IMR-90 (cell line): Measurements from ENCODE around the gene ROBO1. TPM values are rescaled to one million over a fixed set of nuclear protein-coding genes. Genes with fewer than 3 reads are reported as not detected.
A peak's percentile ranks its signal among the peaks of the same experiment; 100 is the strongest.

ENCODE experiments used
- ATAC-seq: fragments of 200-7000 bp; cut with Tn5 transposase; 2 replicates; pipeline ENCODE4 v1.9.1; 2020; ENCODE audit warnings: low read depth, mild to moderate bottlenecking, moderate library complexity
- BruUV-seq: library from RNA; stranded (reverse); fragments of 400-500 nt; replicated peaks from 2 replicates; lab custom pipeline; 2021; lab: Mats Ljungman, UMichigan
- CTCF ChIA-PET: fragments of 300-600 bp; formaldehyde crosslinking; extraction: SDS; loops from one replicate; lab custom pipeline; 2021; ENCODE audit warnings: antibody characterized with exemption; lab: Yijun Ruan, JAX
- POLR2A ChIA-PET: fragments of 300-600 bp; sonication (Branson Sonifier 250); formaldehyde crosslinking; loops from one replicate; lab custom pipeline; 2022; ENCODE audit warnings: antibody characterized with exemption; ENCODE audit not compliant: unreplicated experiment; lab: Charles Lee
- DNase-seq: peaks from one replicate; pipeline ENCODE4 v3.0.0; 2013
- H2AFZ ChIP-seq: replicated peaks from 2 replicates; pipeline ENCODE3; 2013; ENCODE audit warnings: low read length, mild to moderate bottlenecking; ENCODE audit not compliant: poor library complexity
- H2AK5ac ChIP-seq: 2 replicates; pipeline ENCODE4 v1.6.1; 2013; ENCODE audit warnings: low read depth, low read length, inconsistent platforms
- H2AK9ac ChIP-seq: replicated peaks from 2 replicates; pipeline ENCODE3; 2013; ENCODE audit warnings: mild to moderate bottlenecking, low read depth, low read length, moderate library complexity; ENCODE audit not compliant: poor library complexity
- H2BK120ac ChIP-seq: 2 replicates; pipeline ENCODE4 v1.6.1; 2013; ENCODE audit warnings: low read depth, low read length, inconsistent platforms
- H2BK15ac ChIP-seq: 3 replicates; pipeline ENCODE4 v1.6.1; 2013; ENCODE audit warnings: low read depth, low read length, inconsistent platforms
- H2BK20ac ChIP-seq: 2 replicates; pipeline ENCODE4 v1.6.1; 2013; ENCODE audit warnings: low read depth, mild to moderate bottlenecking, inconsistent platforms, low read length, moderate library complexity
- H2BK5ac ChIP-seq: 2 replicates; pipeline ENCODE4 v1.6.1; 2013; ENCODE audit warnings: mild to moderate bottlenecking, low read depth, low read length, inconsistent platforms; ENCODE audit not compliant: poor library complexity, severe bottlenecking
- H3K14ac ChIP-seq: replicated peaks from 2 replicates; pipeline ENCODE4 v1.6.1; 2013; ENCODE audit warnings: low read depth, low read length, inconsistent platforms
- H3K18ac ChIP-seq: 2 replicates; pipeline ENCODE4 v1.6.1; 2013; ENCODE audit warnings: low read depth, low read length, control low read depth
- H3K23ac ChIP-seq: 2 replicates; pipeline ENCODE4 v1.6.1; 2013; ENCODE audit warnings: low read depth, low read length, inconsistent platforms
- H3K27ac ChIP-seq: 2 replicates; pipeline ENCODE4 v1.5.1; 2013; ENCODE audit warnings: mild to moderate bottlenecking, control low read depth, low read length; ENCODE audit not compliant: insufficient read depth
- H3K27me3 ChIP-seq: 2 replicates; pipeline ENCODE4 v1.6.1; 2013; ENCODE audit warnings: low read length; ENCODE audit not compliant: control insufficient read depth, insufficient read depth
- H3K36me3 ChIP-seq: 2 replicates; pipeline ENCODE4 v1.6.1; 2013; ENCODE audit warnings: low read length, mixed read lengths; ENCODE audit not compliant: control insufficient read depth, insufficient read depth
- H3K4ac ChIP-seq: 2 replicates; pipeline ENCODE4 v1.6.1; 2013; ENCODE audit warnings: low read depth, low read length, inconsistent platforms
- H3K4me1 ChIP-seq: 2 replicates; pipeline ENCODE4 v1.6.1; 2013; ENCODE audit warnings: low read length, mixed read lengths; ENCODE audit not compliant: control insufficient read depth, insufficient read depth
- H3K4me2 ChIP-seq: 2 replicates; pipeline ENCODE4 v1.6.1; 2013; ENCODE audit warnings: low read depth, mild to moderate bottlenecking, control low read depth, low read length, moderate library complexity
- H3K4me3 ChIP-seq: 2 replicates; pipeline ENCODE4 v1.5.1; 2013; ENCODE audit warnings: low read depth, mild to moderate bottlenecking, control low read depth, low read length, moderate library complexity; ENCODE audit not compliant: insufficient read depth
- H3K56ac ChIP-seq: 2 replicates; pipeline ENCODE4 v1.6.1; 2013; ENCODE audit warnings: low read length, inconsistent platforms; ENCODE audit not compliant: insufficient read depth; ENCODE audit errors: extremely low read depth
- H3K79me1 ChIP-seq, 2 experiments: 2 replicates each; pipeline ENCODE4 v1.6.1; 2013; ENCODE audit warnings: low read length in 2 of 2, inconsistent platforms in 1 of 2, low read depth in 1 of 2
- H3K9ac ChIP-seq: 2 replicates; pipeline ENCODE4 v1.6.1; 2013; ENCODE audit warnings: low read depth, low read length, control low read depth
- H3K9me1 ChIP-seq: 2 replicates; pipeline ENCODE4 v1.6.1; 2013; ENCODE audit warnings: low read length, inconsistent platforms; ENCODE audit not compliant: insufficient read depth
- H3K9me3 ChIP-seq: 2 replicates; pipeline ENCODE4 v1.6.1; 2013; ENCODE audit warnings: low read length; ENCODE audit not compliant: control insufficient read depth, insufficient read depth
- H4K20me1 ChIP-seq: 2 replicates; pipeline ENCODE4 v1.6.1; 2013; ENCODE audit warnings: low read length, inconsistent platforms; ENCODE audit not compliant: insufficient read depth
- H4K5ac ChIP-seq: 2 replicates; pipeline ENCODE4 v1.6.1; 2013; ENCODE audit warnings: mild to moderate bottlenecking, low read depth, low read length, control low read depth
- H4K8ac ChIP-seq, 2 experiments: 2 replicates each; pipeline ENCODE4 v1.6.1; 2013; ENCODE audit warnings: low read depth in 2 of 2, low read length in 2 of 2, control low read depth in 1 of 2, inconsistent platforms in 1 of 2
- H4K91ac ChIP-seq: 2 replicates; pipeline ENCODE4 v1.6.1; 2013; ENCODE audit warnings: low read depth, low read length, inconsistent platforms; ENCODE audit not compliant: insufficient read depth
- CEBPB ChIP-seq: IDR thresholded peaks from 2 replicates; pipeline ENCODE4 v1.6.1; 2012; ENCODE audit warnings: low read depth, low read length, improper control_type of control experiment
- CHD1 ChIP-seq: IDR thresholded peaks from 2 replicates; pipeline ENCODE4 v1.6.1; 2012; ENCODE audit warnings: low read depth, low read length, improper control_type of control experiment
- SMC3 ChIP-seq: fragments of 150-350 bp; IDR thresholded peaks from 2 replicates; pipeline ENCODE4 v1.6.1; 2016; ENCODE audit warnings: low read depth, mild to moderate bottlenecking, antibody characterized with exemption, low read length, moderate library complexity
- WGBS, 2 experiments: methylation state at CpG; one replicate each; pipeline versions ENCODE4 v1.1.5 to v1.1.7; 2013; ENCODE audit warnings: missing lambda C conversion rate in 2 of 2; ENCODE audit not compliant: insufficient read length in 1 of 2; ENCODE audit errors: extremely low coverage in 2 of 2; 5-methylcytosine and 5-hydroxymethylcytosine counted together
- dilution Hi-C: fragments of 300-500 bp; cut with HindIII; formaldehyde crosslinking; loops from one replicate; pipeline ENCODE4 v1.14.3; 2018; ENCODE audit warnings: low sequenced_read_pairs; ENCODE audit not compliant: unreplicated experiment
- in situ Hi-C: fragments of 300-500 bp; cut with MboI; formaldehyde crosslinking; loops from 3 replicates; pipeline ENCODE4 v1.14.3; 2019; ENCODE audit warnings: low sequenced_read_pairs, inconsistent platforms, mixed read lengths
- intact Hi-C: fragments of 100-400 bp; cut with micrococcal nuclease; formaldehyde crosslinking; loops from 2 replicates; pipeline ENCODE4 v1.10.0; 2022
- polyA plus RNA-seq, 3 experiments: library from polyadenylated mRNA; depleted of rRNA; stranded (reverse); fragments of >200 nt; gene quantifications; 2 replicates each; pipeline ENCODE4 v1.2.3, GENCODE V29; 2012; ENCODE audit warnings: low replicate concordance in 1 of 3
- total RNA-seq: library from RNA; depleted of rRNA; stranded (reverse); fragments of >200 nt; gene quantifications from 2 replicates; pipeline ENCODE4 v1.2.3, GENCODE V29; 2012
- TF ChIP-seq, protein P1 (sequence below): fragments of 150-350 bp; IDR thresholded peaks from 2 replicates; pipeline ENCODE4 v1.6.1; 2017; ENCODE audit warnings: mild to moderate bottlenecking, antibody characterized with exemption, low read length, low read depth

Gene ROBO1
- total and polyA plus RNA-seq, 2 of the 4 experiments (the other 2 are of a cell fraction) = 24.1 to 53.9 TPM

DNA sequence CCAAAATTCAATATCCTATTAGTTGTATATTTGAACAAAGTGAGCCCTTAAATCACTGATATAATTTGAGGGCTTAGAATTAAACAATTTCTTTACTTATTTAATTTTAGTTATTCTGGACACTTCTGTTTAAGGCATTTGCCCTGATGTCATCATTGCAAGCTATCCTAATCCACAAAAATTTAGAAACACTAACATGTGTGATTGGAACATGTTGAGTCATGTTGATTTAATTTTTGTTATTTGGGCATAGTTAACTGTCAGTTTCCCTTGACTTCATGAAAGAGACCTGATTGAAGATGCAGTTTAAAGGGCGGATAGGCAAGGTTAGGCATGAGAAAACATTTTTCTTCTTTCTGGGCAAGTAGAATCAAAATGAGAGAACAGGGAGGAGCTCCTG is 682.6 kb downstream of the ROBO1 start:
- peak overlapping the region; percentile 91 for H2BK120ac ChIP-seq
- H3K9ac ChIP-seq = no peak overlapping the region
- peak overlapping the region; percentile 61 for H2AFZ ChIP-seq
- POLR2A ChIA-PET = no interaction called here
- peak overlapping the region; percentile 34; the same call in 1 of the 3 replicates for H2BK15ac ChIP-seq
- peak overlapping the region; percentile 96 for H2BK20ac ChIP-seq
- in situ Hi-C loops = no loop called here
- no peak overlapping the region for H3K27ac ChIP-seq
- dilution Hi-C loops = no loop called here
- H4K5ac ChIP-seq = 0 out of 2 replicates have a peak overlapping the region, but pooled peaks have one; percentile 63
- peaks cover 3% of the 10 kb centered on the region; the same call in 1 of the 2 replicates for H3K4me1 ChIP-seq
- no peaks in the 10 kb centered on the region for H3K79me1 ChIP-seq
- TF ChIP-seq CHD1 (no peak), SMC3 (no peak), CEBPB (0 out of 2 replicates have a peak, but pooled peaks have one; percentile 12)
- TF ChIP-seq, protein P1, sequence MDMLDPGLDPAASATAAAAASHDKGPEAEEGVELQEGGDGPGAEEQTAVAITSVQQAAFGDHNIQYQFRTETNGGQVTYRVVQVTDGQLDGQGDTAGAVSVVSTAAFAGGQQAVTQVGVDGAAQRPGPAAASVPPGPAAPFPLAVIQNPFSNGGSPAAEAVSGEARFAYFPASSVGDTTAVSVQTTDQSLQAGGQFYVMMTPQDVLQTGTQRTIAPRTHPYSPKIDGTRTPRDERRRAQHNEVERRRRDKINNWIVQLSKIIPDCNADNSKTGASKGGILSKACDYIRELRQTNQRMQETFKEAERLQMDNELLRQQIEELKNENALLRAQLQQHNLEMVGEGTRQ = no peak
- no peaks in the 10 kb centered on the region for H4K20me1 ChIP-seq
- 0 out of 2 replicates have a peak overlapping the region, but pooled peaks have one; percentile 19 for H4K91ac ChIP-seq
- no peaks in the 10 kb centered on the region for H3K36me3 ChIP-seq
- peak overlapping the region; percentile 67 for H2BK5ac ChIP-seq
- ATAC-seq (peak; percentile 75), DNase-seq (peak; percentile 53)
- no peak overlapping the region; the same call in 1 of the 2 replicates for H3K56ac ChIP-seq
- H3K4ac ChIP-seq = peak overlapping the region; percentile 89
- H4K8ac ChIP-seq = peak overlapping the region in 1 of 2 experiments; percentile 73; a peak in 2 of 4 replicates
- H3K9me3 ChIP-seq = no peaks in the 10 kb centered on the region
- H2AK5ac ChIP-seq = no peak overlapping the region
- CTCF ChIA-PET = interaction anchor here (0.6 to 1.9 kb wide), 5 partner anchors 17 to 1703 kb away, joined by 4 to 21 read pairs (median 6); no protein-coding TSS in a partner anchor
- no peak overlapping the region for H3K4me2 ChIP-seq
- peak overlapping the region; percentile 92 for H3K18ac ChIP-seq
- H3K4me3 ChIP-seq = no peak overlapping the region
- H3K27me3 ChIP-seq = no peaks in the 10 kb centered on the region
- H2AK9ac ChIP-seq = no peak overlapping the region
- H3K9me1 ChIP-seq = peaks cover 5% of the 10 kb centered on the region
- peak overlapping the region; percentile 69 for H3K23ac ChIP-seq
- no CpG with 5 or more reads among the region's 1 CpG for WGBS, 2 experiments
- H3K14ac ChIP-seq = peak overlapping the region; percentile 81; the same call in 1 of the 2 replicates
- intact Hi-C loops = loop anchor here (5.0 kb wide), 3 partner anchors 162 to 412 kb away; no protein-coding TSS in a partner anchor
- BruUV-seq = no TSS peak
